Measurements from ENCODE around the gene SSMEM1.
"Not testable (repeated sequence)": the region's sequence is repeated elsewhere in the genome, so short reads cannot be mapped to it uniquely, and the experiment has no call there.

The SSMEM1 gene

GRCh38 chr7:130210181-130210935, 2.7 kb downstream of the SSMEM1 start:
- DNase-seq (ENCODE audit: low read depth in 3 of 3), result no peak

DNA sequence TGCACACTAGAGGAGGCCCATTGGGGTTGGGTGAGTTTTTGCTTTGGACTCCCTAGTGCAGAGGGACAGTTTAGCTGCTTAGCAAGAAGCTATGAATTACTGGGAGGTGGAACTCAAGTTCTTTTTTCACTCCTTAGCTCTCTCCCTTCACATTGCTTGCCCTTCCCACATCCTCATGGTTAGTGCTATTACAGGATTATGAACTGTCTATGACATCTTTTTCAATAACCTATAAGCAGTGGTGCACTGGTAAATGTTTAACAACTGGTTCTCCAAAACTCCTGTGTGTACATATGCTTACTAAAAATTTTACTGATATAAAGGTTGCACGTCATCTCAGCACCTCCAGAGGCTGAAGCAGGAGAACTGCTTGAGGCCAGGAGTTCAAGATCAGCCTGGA, 6.2 kb downstream of the SSMEM1 start:
- no peak for DNase-seq (ENCODE audit: low read depth in 3 of 3)

- DNase-seq (ENCODE audit: low read depth in 3 of 3), result no peak
These were observed 8.4 kb downstream of the SSMEM1 start for GRCh38 chr7:130216025-130216424.

DNA sequence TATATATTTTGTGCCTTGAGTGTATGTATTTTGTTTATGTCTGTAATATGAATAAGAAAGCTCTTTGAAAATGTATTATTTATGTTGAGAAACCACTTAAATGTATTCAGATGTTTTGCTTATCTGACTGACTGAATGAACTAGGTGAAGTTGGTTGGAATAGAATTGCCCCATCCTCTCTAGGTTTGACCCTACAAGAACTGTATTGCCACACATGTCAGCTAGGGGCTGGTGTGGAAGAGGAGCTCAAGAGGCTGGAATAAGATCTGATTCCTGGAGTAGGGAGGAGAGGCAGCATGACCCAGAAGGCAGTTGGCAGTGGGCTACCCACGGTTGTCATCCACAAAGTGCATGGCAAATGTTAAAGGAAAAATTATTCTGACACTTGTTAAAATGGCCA, 9.1 kb downstream of the SSMEM1 start:
- no peak for DNase-seq (ENCODE audit: low read depth in 3 of 3)

DNA sequence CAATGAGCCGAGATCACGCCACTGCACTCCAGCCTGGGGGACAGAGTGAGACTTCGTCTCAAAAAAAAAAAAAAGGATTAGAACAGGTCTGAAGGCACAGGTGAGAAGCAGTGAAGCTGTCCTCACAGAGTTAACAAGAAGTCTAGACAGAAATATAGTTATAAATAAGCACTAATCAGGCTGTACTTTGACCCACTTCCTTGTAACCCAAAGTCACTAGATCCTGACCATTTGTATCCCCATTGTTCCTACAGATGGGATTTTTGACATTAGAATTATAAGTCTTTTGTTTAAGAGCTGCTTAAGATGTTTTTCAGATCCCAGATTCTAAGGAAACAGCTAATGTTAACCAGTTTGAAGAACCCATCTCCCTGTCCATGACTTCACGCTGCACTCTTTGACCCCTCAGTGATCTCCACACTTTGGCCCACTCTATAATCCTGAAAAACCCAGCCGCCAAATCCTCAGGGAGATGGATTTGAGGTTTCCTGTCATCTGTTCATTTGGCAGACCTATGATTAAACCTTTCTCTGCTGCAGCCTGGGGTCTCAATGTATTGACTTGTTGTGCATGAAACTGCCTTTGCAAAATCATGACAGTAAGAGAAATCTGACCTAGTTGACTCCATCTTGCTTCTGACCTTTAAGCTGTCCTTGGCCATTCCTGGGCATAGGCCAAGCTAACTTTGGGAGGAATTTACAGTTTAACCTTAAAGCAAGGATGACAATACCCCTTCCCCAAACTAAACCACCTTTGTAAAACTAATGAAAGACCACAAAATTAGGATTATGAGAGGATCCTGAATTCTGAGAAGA, 11.4 kb downstream of the SSMEM1 start:
- no peak for DNase-seq (ENCODE audit: low read depth in 3 of 3)

GRCh38 chr7:130219871-130220270, 12.2 kb downstream of the SSMEM1 start:
- no peak for DNase-seq (ENCODE audit: low read depth in 3 of 3)

- no peak for DNase-seq (ENCODE audit: low read depth in 3 of 3)
These were observed 14.1 kb downstream of the SSMEM1 start for GRCh38 chr7:130221746-130222145.

- no peak for DNase-seq (ENCODE audit: low read depth in 3 of 3)
These were observed 16.0 kb downstream of the SSMEM1 start for GRCh38 chr7:130223646-130224045.

- no peak for DNase-seq (ENCODE audit: low read depth in 3 of 3)
These were observed 16.6 kb downstream of the SSMEM1 start for GRCh38 chr7:130224210-130224609.

DNA sequence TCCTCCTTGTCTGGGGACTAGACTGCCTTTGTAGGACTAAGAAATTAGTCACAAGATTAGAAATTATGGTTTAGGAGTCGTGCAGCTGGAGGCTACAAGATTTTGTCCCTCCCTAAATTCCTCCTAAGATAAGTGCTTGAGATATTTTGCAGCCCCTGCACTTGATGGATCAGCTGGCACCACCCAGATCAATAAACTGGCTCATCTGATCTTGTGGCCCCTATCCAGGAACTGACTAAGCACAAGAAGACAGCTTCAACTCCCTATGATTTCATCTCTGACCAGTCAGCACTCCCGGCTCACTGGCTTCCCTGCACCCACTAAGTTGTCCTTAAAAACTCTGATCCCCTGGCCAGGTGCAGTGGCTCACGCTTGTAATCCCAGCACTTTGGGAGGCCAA, 17.3 kb downstream of the SSMEM1 start:
- not testable (repeated sequence) for DNase-seq (ENCODE audit: low read depth in 3 of 3)

- no peak for DNase-seq (ENCODE audit: low read depth in 3 of 3)
These were observed 18.7 kb downstream of the SSMEM1 start for GRCh38 chr7:130226333-130226732.

- no peak for DNase-seq (ENCODE audit: low read depth in 3 of 3)
These were observed 20.4 kb downstream of the SSMEM1 start for GRCh38 chr7:130227883-130228575.

- no peak for DNase-seq (ENCODE audit: low read depth in 3 of 3)
These were observed 21.3 kb downstream of the SSMEM1 start for GRCh38 chr7:130228840-130229502.

DNA sequence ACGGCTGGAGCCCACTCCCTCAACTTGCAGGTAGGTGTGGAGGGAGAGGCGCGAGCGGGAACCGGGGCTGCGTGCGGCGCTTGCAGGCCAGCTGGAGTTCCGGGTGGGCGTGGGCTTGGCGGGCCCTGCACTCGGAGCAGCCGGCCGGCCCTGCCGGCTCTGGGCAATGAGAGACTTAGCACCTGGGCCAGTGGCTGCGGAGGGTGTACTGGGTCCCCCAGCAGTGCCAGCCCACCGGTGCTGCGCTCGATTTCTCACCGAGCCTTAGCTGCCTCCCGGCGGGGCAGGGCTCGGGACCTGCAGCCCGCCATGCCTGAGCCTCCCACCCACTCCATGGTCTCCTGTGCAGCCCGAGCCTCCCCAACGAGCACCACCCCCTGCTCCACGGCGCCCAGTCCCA, 22.3 kb downstream of the SSMEM1 start:
- DNase-seq (ENCODE audit: low read depth in 3 of 3), result not testable (repeated sequence)

DNA sequence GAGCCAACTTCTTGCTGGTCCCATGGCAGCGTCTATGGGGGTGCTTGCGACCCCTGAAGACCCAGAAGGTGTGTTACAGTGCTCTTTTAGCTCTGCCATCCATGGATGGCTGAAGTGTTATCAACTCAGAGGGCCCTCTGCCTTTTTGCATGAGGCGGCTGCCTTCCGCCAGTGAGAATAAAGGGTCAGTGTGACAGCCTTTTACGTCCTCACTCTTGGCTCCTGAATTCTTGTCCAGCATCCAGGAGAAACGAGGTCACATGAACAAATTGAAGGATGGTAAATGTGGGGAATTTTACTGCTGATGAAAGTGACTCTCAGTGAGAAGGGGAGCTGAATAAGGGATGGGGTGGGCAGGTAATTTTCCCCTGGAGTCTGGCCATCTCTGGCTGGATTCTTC, 24.1 kb downstream of the SSMEM1 start:
- DNase-seq (ENCODE audit: low read depth in 3 of 3), result no peak

- DNase-seq (ENCODE audit: low read depth in 3 of 3), result no peak
These were observed 24.5 kb downstream of the SSMEM1 start for GRCh38 chr7:130232209-130232608.

DNA sequence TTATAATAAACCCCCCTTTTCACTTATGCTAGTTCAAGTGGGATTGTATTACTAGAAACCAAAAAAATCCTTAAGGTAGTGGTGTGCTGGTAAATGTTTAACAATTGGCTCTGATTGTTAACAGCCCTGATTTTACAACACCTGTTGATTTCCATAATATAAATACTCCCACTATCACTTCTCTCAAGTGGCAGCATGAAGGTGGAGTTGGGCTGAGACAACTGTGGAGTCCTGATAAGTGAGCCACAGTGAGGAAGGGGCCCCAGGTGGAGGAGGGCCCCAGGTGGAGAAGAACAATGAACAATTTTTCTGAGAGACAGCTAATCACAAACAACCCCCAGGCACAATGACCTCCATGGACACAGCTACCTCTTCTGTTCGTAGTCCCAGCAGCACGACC, 26.4 kb downstream of the SSMEM1 start:
- no peak for DNase-seq (ENCODE audit: low read depth in 3 of 3)

DNA sequence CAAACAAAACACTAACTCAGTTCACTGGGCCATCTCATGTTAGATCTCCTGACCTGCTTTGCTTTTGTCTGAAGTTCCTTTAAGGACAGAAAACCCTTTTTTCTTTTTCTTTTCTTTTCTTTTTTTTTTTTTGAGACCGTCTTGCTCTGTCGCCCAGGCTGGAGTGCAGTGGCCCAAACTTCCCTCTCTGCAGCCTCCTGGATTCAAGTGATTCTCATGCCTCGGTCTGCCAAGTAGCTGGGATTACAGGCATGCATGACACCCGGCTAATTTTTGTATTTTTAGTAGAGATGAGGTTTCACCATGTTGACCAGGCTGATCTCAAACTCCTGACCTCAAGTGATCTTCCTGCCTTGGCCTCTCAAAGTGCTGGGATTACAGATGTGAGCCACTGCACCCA, 28.7 kb downstream of the SSMEM1 start:
- not testable (repeated sequence) for DNase-seq (ENCODE audit: low read depth in 3 of 3)

DNA sequence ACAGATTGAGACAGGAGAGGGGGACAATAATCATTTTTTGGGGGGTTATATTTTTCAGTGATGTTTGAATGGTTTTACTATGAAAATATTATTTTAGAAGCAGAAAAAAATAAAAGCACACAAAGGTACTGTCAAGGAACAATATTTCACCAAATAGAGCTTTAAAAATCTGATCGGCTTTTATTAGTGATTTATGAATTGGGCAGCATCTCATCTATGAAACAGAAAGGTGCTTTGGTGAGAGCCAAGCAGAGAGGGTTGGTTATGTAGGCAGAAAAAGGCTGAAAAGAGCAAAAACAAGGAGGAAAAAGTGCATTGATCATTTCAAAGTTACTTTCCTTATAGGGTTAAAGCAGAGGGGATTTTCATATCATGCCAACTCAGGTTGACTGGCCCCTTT, 32.6 kb downstream of the SSMEM1 start:
- DNase-seq (ENCODE audit: low read depth in 3 of 3), result no peak

- peak; percentile 15 to 65 (median 41) for DNase-seq (ENCODE audit: low read depth in 3 of 3)
These were observed 34.7 kb downstream of the SSMEM1 start for GRCh38 chr7:130242198-130243014.

- not testable (repeated sequence) for DNase-seq (ENCODE audit: low read depth in 3 of 3)
These were observed 35.8 kb downstream of the SSMEM1 start for GRCh38 chr7:130243486-130243885.
